NB4 (cell line): ENCODE results near the gene MRPL48.

Source experiments
- CTCF ChIP-seq: IDR thresholded peaks from one replicate; pipeline ENCODE4 v1.5.1; 2012; ENCODE audit warnings: low read depth, low read length
- MAX ChIP-seq: IDR thresholded peaks from 2 replicates; pipeline ENCODE4 v1.6.1; 2011; ENCODE audit warnings: low read depth, low read length
- POLR2A ChIP-seq: IDR thresholded peaks from 2 replicates; pipeline ENCODE4 v1.6.1; 2011; ENCODE audit warnings: mild to moderate bottlenecking; ENCODE audit not compliant: insufficient read length; ENCODE audit errors: extremely low read depth

- no peak for TF ChIP-seq CTCF
- TF ChIP-seq POLR2A, result no peak
- no peak for TF ChIP-seq MAX
These were observed 37.4 kb upstream of the MRPL48 start for GRCh38 chr11:73750228-73750627.
